Memory B cell (primary cell): ENCODE results near the gene FOXP1.
A peak's percentile ranks its signal among the peaks of the same experiment; 100 is the strongest.

Source experiments
- ATAC-seq: fragments of 150-1000 bp; cut with Tn5 transposase; 2 replicates; pipeline ENCODE4 v1.10.0; 2021; ENCODE audit warnings: low read depth, mild to moderate bottlenecking, moderate library complexity
- DNase-seq, 2 donors: peaks; one replicate each; pipeline ENCODE4 v3.0.0; 2022; ENCODE audit warnings: low spot score in 2 of 2
- H3K27ac Mint-ChIP-seq: one replicate; pipeline ENCODE4 v1.8.0; 2022; ENCODE audit warnings: mild to moderate bottlenecking, moderate library complexity, mixed read lengths
- H3K27me3 Mint-ChIP-seq: one replicate; pipeline ENCODE4 v1.8.0; 2022; ENCODE audit warnings: mixed read lengths
- H3K36me3 Mint-ChIP-seq: one replicate; pipeline ENCODE4 v1.8.0; 2022; ENCODE audit warnings: mild to moderate bottlenecking, mixed read lengths
- H3K4me1 Mint-ChIP-seq: one replicate; pipeline ENCODE4 v1.8.0; 2022; ENCODE audit warnings: mixed read lengths
- H3K4me3 Mint-ChIP-seq: one replicate; pipeline ENCODE4 v1.8.0; 2022; ENCODE audit warnings: mild to moderate bottlenecking, moderate library complexity, mixed read lengths
- H3K9me3 Mint-ChIP-seq: one replicate; pipeline ENCODE4 v1.8.0; 2022; ENCODE audit warnings: mixed read lengths

FOXP1 gene

DNA sequence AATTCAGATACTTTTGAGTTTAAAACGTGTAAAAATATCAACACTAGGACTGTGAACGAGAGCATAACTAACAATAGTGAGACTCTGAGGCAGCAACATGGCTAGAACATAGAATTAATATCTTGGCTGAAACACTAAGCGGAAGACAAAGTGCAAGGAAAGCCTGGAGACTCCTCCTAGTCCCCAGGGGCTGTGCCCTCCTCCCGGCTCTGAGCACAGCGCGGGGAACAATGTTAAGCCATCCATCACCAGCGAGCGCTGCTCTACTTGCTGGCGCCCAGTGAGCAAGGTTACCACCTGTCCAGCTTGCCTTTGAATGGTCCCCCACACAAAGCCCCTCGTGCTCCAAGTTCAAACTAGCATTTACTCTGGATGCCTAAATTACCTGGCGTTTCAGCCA is 436.9 kb downstream of the FOXP1 start:
- Mint-ChIP-seq H3K4me1 (peaks cover 16% of the 10 kb centered on the region), H3K9me3 (no peaks in the 10 kb centered on the region), H3K27me3 (no peaks in the 10 kb centered on the region), H3K36me3 (peaks cover 16% of the 10 kb centered on the region), H3K4me3 (no peak overlapping the region), H3K27ac (no peak overlapping the region)
- DNase-seq (no peak), ATAC-seq (no peak)

GRCh38 chr3:71145954-71146353 is 437.6 kb downstream of the FOXP1 start:
- Mint-ChIP-seq H3K27me3 (no peaks in the 10 kb centered on the region), H3K9me3 (no peaks in the 10 kb centered on the region), H3K4me3 (no peak overlapping the region), H3K36me3 (peaks cover 19% of the 10 kb centered on the region), H3K4me1 (peaks cover 18% of the 10 kb centered on the region), H3K27ac (peak overlapping the region; percentile 56)
- no peak for DNase-seq
- ATAC-seq: no peak

DNA sequence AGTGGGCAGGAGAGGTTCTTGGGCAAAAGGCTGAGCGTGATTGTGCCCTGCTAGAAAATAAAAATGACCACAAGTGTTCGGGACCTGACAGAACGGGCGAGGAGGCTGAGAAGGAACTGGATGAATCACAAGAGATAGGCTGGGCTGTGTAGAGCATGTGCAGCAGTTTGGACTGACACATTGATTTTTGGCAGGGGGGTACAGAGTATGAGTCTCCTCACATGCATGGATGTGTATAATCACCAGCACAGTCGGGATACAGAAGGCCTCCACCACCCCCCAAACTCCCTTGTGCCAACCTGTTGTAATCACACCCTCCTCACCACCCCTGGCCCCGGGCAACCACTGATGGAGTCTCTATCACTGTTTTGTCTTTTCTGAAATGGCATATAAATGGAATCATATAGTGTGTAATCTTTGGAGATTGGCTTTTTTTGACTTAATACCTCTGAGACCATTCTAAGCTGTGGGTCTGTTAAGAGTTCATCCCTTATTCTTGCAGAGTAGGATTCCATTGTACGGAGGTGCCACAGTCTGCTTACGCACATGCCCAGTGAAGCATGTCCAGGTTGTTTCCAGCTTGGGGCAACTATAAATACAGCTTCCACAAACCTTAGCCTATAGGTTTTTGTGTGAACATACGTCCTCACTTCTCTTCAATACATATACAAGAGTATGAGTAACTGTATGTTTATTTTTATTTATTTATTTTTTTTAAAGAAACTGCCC is 438.8 kb downstream of the FOXP1 start:
- peaks cover 17% of the 10 kb centered on the region for H3K4me1 Mint-ChIP-seq
- DNase-seq (no peak), ATAC-seq (peak; percentile 64)
- H3K4me3 Mint-ChIP-seq: no peak overlapping the region
- peak overlapping the region; percentile 86 for H3K27ac Mint-ChIP-seq
- H3K27me3 Mint-ChIP-seq: no peaks in the 10 kb centered on the region
- H3K36me3 Mint-ChIP-seq: peaks cover 21% of the 10 kb centered on the region
- H3K9me3 Mint-ChIP-seq: no peaks in the 10 kb centered on the region

GRCh38 chr3:71143493-71143892 is 440.0 kb downstream of the FOXP1 start:
- DNase-seq: no peak
- no peak for ATAC-seq
- H3K4me3 Mint-ChIP-seq: no peak overlapping the region
- H3K9me3 Mint-ChIP-seq: no peaks in the 10 kb centered on the region
- peaks cover 21% of the 10 kb centered on the region for H3K36me3 Mint-ChIP-seq
- no peaks in the 10 kb centered on the region for H3K27me3 Mint-ChIP-seq
- peaks cover 19% of the 10 kb centered on the region for H3K4me1 Mint-ChIP-seq
- no peak overlapping the region for H3K27ac Mint-ChIP-seq

DNA sequence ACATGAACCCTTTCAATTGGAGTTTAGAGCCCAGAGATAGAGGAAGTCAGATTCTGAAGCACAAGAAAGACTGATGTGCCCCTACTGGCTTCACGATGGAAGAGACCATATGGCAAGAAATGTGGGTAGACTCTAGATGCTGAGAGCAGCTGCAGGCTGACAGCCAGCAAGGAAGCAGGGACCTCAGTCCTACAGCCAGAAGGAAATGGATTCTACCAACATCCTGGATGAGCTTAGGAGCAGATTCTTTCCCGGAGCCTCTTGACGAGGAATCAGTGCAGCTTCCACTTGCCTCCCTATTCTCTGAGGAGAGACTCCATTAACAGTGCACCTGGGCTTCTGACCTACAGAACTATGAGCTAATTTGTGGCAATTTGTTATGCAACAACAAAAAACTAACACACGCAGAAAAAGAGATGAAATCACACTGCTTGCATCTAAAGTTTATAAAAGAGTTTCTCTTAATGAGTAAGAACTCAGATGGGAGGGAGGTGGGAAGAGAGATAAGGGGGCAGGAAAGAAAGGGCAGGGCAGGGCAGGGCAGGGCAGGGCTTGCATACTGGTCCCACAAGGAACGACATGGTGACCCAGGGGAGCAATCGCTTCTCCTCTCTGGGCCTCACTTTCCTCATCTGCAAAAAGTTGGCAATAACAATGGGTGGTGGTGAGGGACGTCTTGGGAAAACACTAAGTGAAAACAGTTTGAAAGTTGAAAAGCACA is 440.9 kb downstream of the FOXP1 start:
- Mint-ChIP-seq H3K4me3 (no peak overlapping the region), H3K36me3 (peaks cover 21% of the 10 kb centered on the region), H3K27me3 (no peaks in the 10 kb centered on the region), H3K27ac (peak overlapping the region; percentile 76), H3K4me1 (peaks cover 19% of the 10 kb centered on the region), H3K9me3 (no peaks in the 10 kb centered on the region)
- no peak for DNase-seq
- peak; percentile 89 for ATAC-seq

DNA sequence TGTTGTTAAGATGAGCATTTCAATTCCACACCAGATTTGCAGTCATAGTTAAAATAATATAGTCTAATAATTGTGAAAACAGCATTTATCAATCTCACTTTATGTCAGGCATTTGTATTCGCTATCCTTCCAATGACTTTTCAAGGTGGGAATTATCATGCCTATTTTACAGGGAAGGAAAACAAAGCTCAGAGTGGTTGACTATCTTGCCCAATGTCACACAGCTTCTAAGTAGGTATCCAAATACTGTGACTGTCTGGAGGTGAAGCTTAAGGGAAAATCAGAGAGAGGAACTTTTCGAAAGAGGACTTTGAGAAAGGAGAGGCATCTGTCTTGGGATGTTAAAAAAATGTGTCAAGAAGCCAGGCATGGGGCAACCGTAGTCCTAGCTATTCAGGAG is 443.1 kb downstream of the FOXP1 start:
- DNase-seq: no peak
- no peak overlapping the region for H3K27ac Mint-ChIP-seq
- no peaks in the 10 kb centered on the region for H3K9me3 Mint-ChIP-seq
- H3K36me3 Mint-ChIP-seq: peaks cover 16% of the 10 kb centered on the region
- H3K27me3 Mint-ChIP-seq: no peaks in the 10 kb centered on the region
- ATAC-seq: no peak
- H3K4me1 Mint-ChIP-seq: peaks cover 24% of the 10 kb centered on the region
- no peak overlapping the region for H3K4me3 Mint-ChIP-seq

GRCh38 chr3:71139496-71139895 is 444.0 kb downstream of the FOXP1 start:
- ATAC-seq (no peak), DNase-seq (no peak)
- H3K36me3 Mint-ChIP-seq: peaks cover 13% of the 10 kb centered on the region
- H3K4me1 Mint-ChIP-seq: peaks cover 24% of the 10 kb centered on the region
- H3K4me3 Mint-ChIP-seq: no peak overlapping the region
- peak overlapping the region; percentile 50 for H3K27ac Mint-ChIP-seq
- H3K27me3 Mint-ChIP-seq: no peaks in the 10 kb centered on the region
- no peaks in the 10 kb centered on the region for H3K9me3 Mint-ChIP-seq

- Mint-ChIP-seq H3K36me3 (peaks cover 13% of the 10 kb centered on the region), H3K4me1 (peaks cover 25% of the 10 kb centered on the region), H3K27ac (no peak overlapping the region), H3K27me3 (no peaks in the 10 kb centered on the region), H3K4me3 (no peak overlapping the region), H3K9me3 (no peaks in the 10 kb centered on the region)
- DNase-seq: no peak
- no peak for ATAC-seq
These were observed 445.1 kb downstream of the FOXP1 start for GRCh38 chr3:71138410-71138809.

- peaks cover 5% of the 10 kb centered on the region for H3K36me3 Mint-ChIP-seq
- DNase-seq (no peak), ATAC-seq (no peak)
- H3K4me3 Mint-ChIP-seq: no peak overlapping the region
- no peaks in the 10 kb centered on the region for H3K27me3 Mint-ChIP-seq
- H3K4me1 Mint-ChIP-seq: peaks cover 25% of the 10 kb centered on the region
- H3K9me3 Mint-ChIP-seq: no peaks in the 10 kb centered on the region
- H3K27ac Mint-ChIP-seq: no peak overlapping the region
These were observed 447.3 kb downstream of the FOXP1 start for GRCh38 chr3:71136276-71136675.

GRCh38 chr3:71135373-71136088 is 448.0 kb downstream of the FOXP1 start:
- no peaks in the 10 kb centered on the region for H3K27me3 Mint-ChIP-seq
- H3K27ac Mint-ChIP-seq: no peak overlapping the region
- DNase-seq (no peak), ATAC-seq (no peak)
- H3K4me1 Mint-ChIP-seq: peaks cover 31% of the 10 kb centered on the region
- peaks cover 3% of the 10 kb centered on the region for H3K36me3 Mint-ChIP-seq
- no peaks in the 10 kb centered on the region for H3K9me3 Mint-ChIP-seq
- H3K4me3 Mint-ChIP-seq: no peak overlapping the region

GRCh38 chr3:71134521-71134920 is 449.0 kb downstream of the FOXP1 start:
- Mint-ChIP-seq H3K4me3 (no peak overlapping the region), H3K4me1 (peaks cover 37% of the 10 kb centered on the region)

GRCh38 chr3:71133865-71134264 is 449.7 kb downstream of the FOXP1 start:
- ATAC-seq (no peak), DNase-seq (no peak)
- peaks cover 39% of the 10 kb centered on the region for H3K4me1 Mint-ChIP-seq
- H3K4me3 Mint-ChIP-seq: no peak overlapping the region
- H3K9me3 Mint-ChIP-seq: no peaks in the 10 kb centered on the region
- H3K27ac Mint-ChIP-seq: peak overlapping the region; percentile 73
- no peaks in the 10 kb centered on the region for H3K36me3 Mint-ChIP-seq
- H3K27me3 Mint-ChIP-seq: no peaks in the 10 kb centered on the region

More at GRCh38 chr3:71134521-71134920, 449.0 kb downstream of the FOXP1 start:
- DNase-seq (no peak), ATAC-seq (no peak)
- Mint-ChIP-seq H3K9me3 (no peaks in the 10 kb centered on the region), H3K36me3 (peaks cover 2% of the 10 kb centered on the region), H3K27me3 (no peaks in the 10 kb centered on the region), H3K27ac (peak overlapping the region; percentile 73)

DNA sequence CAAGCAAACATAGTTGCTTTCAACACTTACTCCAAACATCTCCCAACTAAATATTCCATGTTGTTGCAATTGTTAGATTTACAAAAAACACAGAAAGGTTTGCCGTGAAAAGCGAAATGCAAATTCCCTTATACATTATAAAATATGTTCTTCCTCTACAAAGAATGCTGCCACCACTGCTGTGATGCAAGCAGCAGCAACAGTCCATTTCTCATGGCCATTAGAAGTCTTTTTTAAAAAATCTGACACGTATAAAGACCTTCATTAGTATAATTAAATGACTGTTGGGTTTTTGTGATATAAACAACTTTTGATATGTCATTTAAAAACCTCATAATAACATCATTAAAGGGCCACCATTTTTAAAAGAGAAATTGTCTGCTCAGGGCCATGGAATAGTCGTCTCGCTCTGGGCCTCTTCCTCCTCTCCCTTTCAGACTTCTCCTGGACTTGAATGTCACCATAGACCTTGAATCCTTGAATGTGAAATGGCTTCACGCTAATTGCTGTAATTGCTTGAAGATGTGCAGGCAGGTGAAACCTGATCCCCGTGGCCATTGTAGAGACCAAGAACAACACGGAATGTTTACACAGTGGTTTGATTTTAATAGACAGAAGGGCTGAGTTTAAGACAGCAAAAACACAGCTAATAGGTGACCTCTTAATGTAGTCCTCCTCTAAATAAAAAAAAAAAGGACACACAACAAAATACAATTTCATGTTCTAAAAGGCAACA is 450.4 kb downstream of the FOXP1 start:
- no peak for DNase-seq
- Mint-ChIP-seq H3K4me1 (peaks cover 39% of the 10 kb centered on the region), H3K4me3 (no peak overlapping the region), H3K27me3 (no peaks in the 10 kb centered on the region), H3K27ac (peak overlapping the region; percentile 73), H3K36me3 (no peaks in the 10 kb centered on the region), H3K9me3 (no peaks in the 10 kb centered on the region)
- no peak for ATAC-seq
